CD14-positive monocyte (primary cell): ENCODE results near the gene FOXO4. TPM values are rescaled to one million over a fixed set of nuclear protein-coding genes. Genes with fewer than 3 reads are reported as not detected.

Experiments used
- DNase-seq, 3 donors: peaks; one replicate each; pipeline ENCODE4 v3.0.0-alpha.2; 2011 to 2022
- H2AFZ ChIP-seq: 2 replicates; pipeline ENCODE4 v1.6.0; 2012; ENCODE audit warnings: mild to moderate bottlenecking, low read depth, low read length, inconsistent platforms; ENCODE audit not compliant: insufficient read depth, poor library complexity, severe bottlenecking
- H3K27ac ChIP-seq, 2 donors: 1 replicate in 1 of 2; 2 replicates in 1 of 2; pipeline ENCODE4 v1.5.1; 2012 to 2013; ENCODE audit warnings: low read length in 2 of 2, control low read depth in 1 of 2, inconsistent platforms in 1 of 2, low read depth in 1 of 2, mild to moderate bottlenecking in 1 of 2
- H3K27me3 ChIP-seq, 2 donors: one replicate each; pipeline versions ENCODE4 v1.6.0 to v1.6.1; 2011 to 2013; ENCODE audit warnings: low read length in 2 of 2; ENCODE audit not compliant: control insufficient read depth in 2 of 2, insufficient read depth in 2 of 2
- H3K36me3 ChIP-seq, 2 donors: replicated peaks in 1 of 2; 1 replicate in 1 of 2; 2 replicates in 1 of 2; pipeline versions ENCODE4 v1.5.1 to v1.6.1; 2012 to 2013; ENCODE audit warnings: low read length in 2 of 2, control low read depth in 1 of 2, inconsistent platforms in 1 of 2, mild to moderate bottlenecking in 1 of 2; ENCODE audit not compliant: insufficient read depth in 2 of 2, control insufficient read depth in 1 of 2
- H3K4me1 ChIP-seq, 2 donors: 1 replicate in 1 of 2; 2 replicates in 1 of 2; pipeline versions ENCODE4 v1.5.1 to v1.6.1; 2012 to 2013; ENCODE audit warnings: low read length in 2 of 2, control low read depth in 1 of 2, inconsistent platforms in 1 of 2, mild to moderate bottlenecking in 1 of 2, moderate library complexity in 1 of 2; ENCODE audit not compliant: insufficient read depth in 2 of 2, control insufficient read depth in 1 of 2
- H3K4me2 ChIP-seq: replicated peaks from 2 replicates; pipeline ENCODE3; 2012; ENCODE audit warnings: low read length, moderate library complexity, mild to moderate bottlenecking; ENCODE audit not compliant: poor library complexity, severe bottlenecking; ENCODE audit errors: extremely low read depth
- H3K4me3 ChIP-seq, 3 experiments: fragments of 200-600 bp in 1 of 3; sonication (generic) in 1 of 3; replicated peaks in 1 of 3; 1 replicate in 2 of 3; 2 replicates in 1 of 3; pipeline ENCODE4 v1.5.1; 2011 to 2013; ENCODE audit warnings: low read length in 3 of 3, mild to moderate bottlenecking in 3 of 3, control low read depth in 2 of 3, low read depth in 2 of 3, inconsistent platforms in 1 of 3, moderate library complexity in 1 of 3
- H3K79me2 ChIP-seq: 2 replicates; pipeline ENCODE4 v1.6.0; 2012; ENCODE audit warnings: mild to moderate bottlenecking, control low read depth, inconsistent platforms, low read length, moderate library complexity; ENCODE audit not compliant: insufficient read depth
- H3K9ac ChIP-seq: 2 replicates; pipeline ENCODE4 v1.6.0; 2017; ENCODE audit warnings: low read length, mild to moderate bottlenecking; ENCODE audit not compliant: insufficient read depth, poor library complexity, severe bottlenecking
- H3K9me3 ChIP-seq, 2 donors: replicated peaks in 1 of 2; 1 replicate in 1 of 2; 2 replicates in 1 of 2; pipeline versions ENCODE4 v1.5.1 to v1.6.1; 2012 to 2013; ENCODE audit warnings: low read length in 2 of 2, control low read depth in 1 of 2; ENCODE audit not compliant: control insufficient read depth in 1 of 2, insufficient read depth in 1 of 2
- H4K20me1 ChIP-seq: 2 replicates; pipeline ENCODE4 v1.6.0; 2012; ENCODE audit warnings: mild to moderate bottlenecking, low read length, control low read depth, moderate library complexity; ENCODE audit not compliant: insufficient read depth
- H3K27ac Mint-ChIP-seq, 7 donors: one replicate each; pipeline ENCODE4 v1.8.0; 2020; ENCODE audit warnings: mild to moderate bottlenecking in 7 of 7, mixed read lengths in 7 of 7, moderate library complexity in 6 of 7, inconsistent platforms in 2 of 7
- H3K27me3 Mint-ChIP-seq, 3 donors: one replicate each; pipeline ENCODE4 v1.8.0; 2021 to 2022; ENCODE audit warnings: low read depth in 3 of 3, mild to moderate bottlenecking in 3 of 3, mixed read lengths in 3 of 3, moderate library complexity in 3 of 3, inconsistent platforms in 1 of 3
- H3K36me3 Mint-ChIP-seq, 2 donors: one replicate each; pipeline ENCODE4 v1.8.0; 2020; ENCODE audit warnings: mixed read lengths in 2 of 2, inconsistent platforms in 1 of 2, mild to moderate bottlenecking in 1 of 2
- H3K4me1 Mint-ChIP-seq: one replicate; pipeline ENCODE4 v1.8.0; 2020; ENCODE audit warnings: mild to moderate bottlenecking, mixed read lengths
- H3K4me3 Mint-ChIP-seq, 2 donors: one replicate each; pipeline ENCODE4 v1.8.0; 2020; ENCODE audit warnings: mild to moderate bottlenecking in 2 of 2, mixed read lengths in 2 of 2, moderate library complexity in 1 of 2
- H3K9me3 Mint-ChIP-seq, 7 donors: one replicate each; pipeline ENCODE4 v1.8.0; 2020 to 2022; ENCODE audit warnings: mixed read lengths in 7 of 7, mild to moderate bottlenecking in 6 of 7, moderate library complexity in 6 of 7, inconsistent platforms in 2 of 7
- CTCF ChIP-seq: fragments of 200-600 bp; IDR thresholded peaks from one replicate; pipeline ENCODE4 v1.8.0; 2022; ENCODE audit warnings: antibody characterized with exemption, mild to moderate bottlenecking
- WGBS: methylation state at CpG from one replicate; pipeline ENCODE4 v1.1.5; 2013; ENCODE audit warnings: missing lambda C conversion rate; ENCODE audit not compliant: insufficient coverage; 5-methylcytosine and 5-hydroxymethylcytosine counted together
- intact Hi-C, 2 donors: fragments of 100-400 bp; cut with micrococcal nuclease; formaldehyde crosslinking; loops; one replicate each; pipeline versions ENCODE4 v1.15.0 to v1.15.1; 2023
- polyA plus RNA-seq, 3 donors: library from polyadenylated mRNA; depleted of rRNA in 1 of 3; unstranded in 2 of 3; stranded (reverse) in 1 of 3; fragments of 300-500 nt in 2 of 3; fragments of >200 nt in 1 of 3; fragmentation: Illumina TruSeq in 2 of 3; gene quantifications; 1 replicate in 2 of 3; 2 replicates in 1 of 3; pipeline ENCODE4 v1.2.3, GENCODE V29; 2012 to 2021

The FOXO4 gene
- polyA plus RNA-seq, 3 donors: 1.4 to 9.2 (median 1.5) TPM

- no peak for DNase-seq
- H3K27ac ChIP-seq: no peak overlapping the region
- H3K27me3 ChIP-seq: no peaks in the 10 kb centered on the region
- peak overlapping the region; percentile 81 for H2AFZ ChIP-seq
- no peak for TF ChIP-seq CTCF
- H3K27me3 Mint-ChIP-seq: peaks cover 0 to 21% (median 5%) of the 10 kb centered on the region in 3 donors
- H3K79me2 ChIP-seq: no peaks in the 10 kb centered on the region
- no peaks in the 10 kb centered on the region for H3K9me3 ChIP-seq
- 0% methylated on average over 3 of the region's 9 CpGs for WGBS
- H4K20me1 ChIP-seq: no peaks in the 10 kb centered on the region
- H3K4me1 ChIP-seq: peaks cover 23 to 29% of the 10 kb centered on the region in 2 donors
- peaks cover 5% of the 10 kb centered on the region in 2 donors for H3K36me3 ChIP-seq
- H3K4me3 Mint-ChIP-seq: peak overlapping the region; percentile 92 to 98
- intact Hi-C loops: loop anchor here (5.0 to 10.0 kb wide), 2 partner anchors 78 to 86 kb away; no protein-coding TSS in a partner anchor
- peaks cover 20% of the 10 kb centered on the region for H3K4me1 Mint-ChIP-seq
- H3K4me2 ChIP-seq: peak overlapping the region; percentile 80
- peak overlapping the region in 1 of 7 donors; percentile 93 for H3K27ac Mint-ChIP-seq
- peaks cover 0 to 6% (median 0%) of the 10 kb centered on the region in 7 donors for H3K9me3 Mint-ChIP-seq
- peak overlapping the region; percentile 49 for H3K9ac ChIP-seq
- peaks cover 13 to 18% of the 10 kb centered on the region in 2 donors for H3K36me3 Mint-ChIP-seq
- H3K4me3 ChIP-seq: peak overlapping the region; percentile 83 to 90 (median 85)
These were observed 1.0 kb downstream of the FOXO4 start for GRCh38 chrX:71096760-71097032.

- H3K27ac ChIP-seq: no peak overlapping the region
- peaks cover 5 to 7% of the 10 kb centered on the region in 2 donors for H3K36me3 ChIP-seq
- no peak overlapping the region for H3K4me3 ChIP-seq
These were observed 2.7 kb downstream of the FOXO4 start for GRCh38 chrX:71098302-71098701.

More at GRCh38 chrX:71098302-71098701, 2.7 kb downstream of the FOXO4 start:
- peaks cover 13 to 18% of the 10 kb centered on the region in 2 donors for H3K36me3 Mint-ChIP-seq
- no peak overlapping the region for H3K4me3 Mint-ChIP-seq
- Histone ChIP-seq H3K4me2 (no peak overlapping the region), H4K20me1 (no peaks in the 10 kb centered on the region), H3K9ac (no peak overlapping the region), H2AFZ (no peak overlapping the region), H3K9me3 (no peaks in the 10 kb centered on the region), H3K4me1 (peaks cover 31 to 37% of the 10 kb centered on the region in 2 donors), H3K79me2 (no peaks in the 10 kb centered on the region), H3K27me3 (no peaks in the 10 kb centered on the region)
- H3K9me3 Mint-ChIP-seq: peaks cover 0 to 6% (median 0%) of the 10 kb centered on the region in 7 donors
- H3K27ac Mint-ChIP-seq: peak overlapping the region in 3 of 7 donors; percentile 2 to 50 (median 22)
- peak; percentile 58 for TF ChIP-seq CTCF
- H3K4me1 Mint-ChIP-seq: peaks cover 29% of the 10 kb centered on the region
- H3K27me3 Mint-ChIP-seq: peaks cover 0 to 22% (median 5%) of the 10 kb centered on the region in 3 donors
- intact Hi-C loops: loop anchor here (1.0 to 10.0 kb wide), 3 partner anchors 30 to 84 kb away; no protein-coding TSS in a partner anchor
- 71% methylated on average over 1 of the region's 2 CpGs for WGBS
- peak; percentile 61 to 76 (median 63) for DNase-seq
